HepG2 (cell line): ENCODE measurements around the gene ADRM1. TPM values are rescaled to one million over a fixed set of nuclear protein-coding genes. Genes with fewer than 3 reads are reported as not detected.

Experiments used
- ATAC-seq: fragments of 200-7000 bp; cut with Tn5 transposase; 3 replicates; pipeline ENCODE4 v1.9.1; 2020; ENCODE audit warnings: mild to moderate bottlenecking, moderate library complexity
- BruUV-seq: library from RNA; stranded (reverse); fragments of 400-500 nt; replicated peaks from 2 replicates; lab custom pipeline; 2021; lab: Mats Ljungman, UMichigan
- CTCF ChIA-PET: fragments of 300-600 bp; formaldehyde crosslinking; extraction: SDS; loops from one replicate; lab custom pipeline; 2021; ENCODE audit warnings: low total read pairs, inconsistent platforms, low intra/inter-chr PET ratio; lab: Yijun Ruan, JAX
- POLR2A ChIA-PET: fragments of 350-600 bp; sonication (Branson Sonifier 250); formaldehyde crosslinking; loops from one replicate; lab custom pipeline; 2020; ENCODE audit warnings: antibody characterized with exemption, inconsistent platforms; lab: Yijun Ruan, JAX
- DNase-seq: peaks from one replicate; pipeline ENCODE4 v3.0.0-alpha.2; 2015; ENCODE audit warnings: low spot score
- FAIRE-seq: peaks from 3 replicates; lab custom pipeline; 2011; peaks lifted over from hg19 to GRCh38; lab: Jason Lieb, UNC
- H2AFZ ChIP-seq: one replicate; pipeline ENCODE4 v1.6.1; 2011; ENCODE audit warnings: low read length, inconsistent platforms
- H3K27ac ChIP-seq: fragments of 300-600 bp; 3 replicates; pipeline ENCODE4 v1.8.0; 2011; ENCODE audit warnings: mixed run types, mild to moderate bottlenecking, mixed read lengths, low read length, inconsistent platforms; ENCODE audit not compliant: insufficient read depth; ENCODE audit errors: extremely low read length
- H3K27me3 ChIP-seq, 2 experiments: fragments of 200-600 bp in 1 of 2; 2 replicates in 1 of 2; 3 replicates in 1 of 2; pipeline versions ENCODE4 v1.6.0 to v1.8.0; 2011; ENCODE audit warnings: low read length in 2 of 2, mild to moderate bottlenecking in 2 of 2, moderate library complexity in 2 of 2, inconsistent platforms in 1 of 2; ENCODE audit not compliant: insufficient read depth in 2 of 2, control insufficient read depth in 1 of 2
- H3K36me3 ChIP-seq, 2 experiments: fragments of 200-600 bp in 1 of 2; replicated peaks in 1 of 2; 2 replicates in 1 of 2; 3 replicates in 1 of 2; pipeline versions ENCODE4 v1.5.1 to v1.8.0; 2011; ENCODE audit warnings: low read length in 2 of 2, inconsistent platforms in 1 of 2; ENCODE audit not compliant: insufficient read depth in 2 of 2, control insufficient read depth in 1 of 2
- H3K4me1 ChIP-seq: 2 replicates; pipeline ENCODE4 v1.5.1; 2012; ENCODE audit warnings: low read length, inconsistent platforms; ENCODE audit not compliant: insufficient read depth
- H3K4me2 ChIP-seq: 2 replicates; pipeline ENCODE4 v1.6.0; 2011; ENCODE audit warnings: low read depth, low read length, inconsistent platforms
- H3K4me3 ChIP-seq, 3 experiments: fragments of 200-600 bp in 1 of 3; sonication (generic), shearing (Covaris generic) in 1 of 3; replicated peaks in 1 of 3; 2 replicates each; pipeline ENCODE4 v1.5.1; 2011 to 2016; ENCODE audit warnings: low read length in 3 of 3, inconsistent platforms in 2 of 3, low read depth in 2 of 3, mild to moderate bottlenecking in 2 of 3, control low read depth in 1 of 3, mixed read lengths in 1 of 3; ENCODE audit not compliant: insufficient read depth in 1 of 3
- H3K79me2 ChIP-seq: one replicate; pipeline ENCODE4 v1.6.1; 2011; ENCODE audit warnings: low read length, inconsistent platforms; ENCODE audit not compliant: insufficient read depth
- H3K9ac ChIP-seq: 2 replicates; pipeline ENCODE4 v1.6.0; 2011; ENCODE audit warnings: mild to moderate bottlenecking, low read depth, low read length, inconsistent platforms; ENCODE audit not compliant: insufficient read depth
- H3K9me3 ChIP-seq: 2 replicates; pipeline ENCODE4 v1.5.1; 2012; ENCODE audit warnings: mild to moderate bottlenecking, low read length
- H4K20me1 ChIP-seq: 2 replicates; pipeline ENCODE4 v1.6.0; 2011; ENCODE audit warnings: inconsistent platforms, mild to moderate bottlenecking, low read length, moderate library complexity; ENCODE audit not compliant: insufficient read depth
- KAT2B ChIP-seq: fragments of 150-350 bp; IDR thresholded peaks from 2 replicates; pipeline ENCODE4 v1.6.1; 2014; ENCODE audit warnings: low read depth, low read length, borderline replicate concordance
- MED13 ChIP-seq: sonication (generic); formaldehyde crosslinking; IDR thresholded peaks from 2 replicates; pipeline ENCODE4 v1.5.0; 2020; ENCODE audit warnings: missing genetic modification reagents
- MEIS2 ChIP-seq: sonication (generic); formaldehyde crosslinking; IDR thresholded peaks from 2 replicates; pipeline ENCODE4 v1.9.0; 2021; ENCODE audit warnings: mild to moderate bottlenecking, missing genetic modification reagents
- NFYB ChIP-seq: sonication (generic); formaldehyde crosslinking; IDR thresholded peaks from 2 replicates; pipeline ENCODE4 v1.4.0; 2020; ENCODE audit warnings: missing genetic modification reagents
- NFYC ChIP-seq: IDR thresholded peaks from 2 replicates; pipeline ENCODE4 v1.6.1; 2016; ENCODE audit warnings: missing genetic modification reagents, missing compliant biosample characterization
- SRF ChIP-seq: IDR thresholded peaks from 2 replicates; pipeline ENCODE4 v1.6.1; 2011; ENCODE audit warnings: mild to moderate bottlenecking, low read depth, low read length, moderate library complexity
- ZBTB8A ChIP-seq: sonication (generic); formaldehyde crosslinking; IDR thresholded peaks from 2 replicates; pipeline ENCODE4 v1.4.0; 2020; ENCODE audit warnings: mild to moderate bottlenecking, low read depth, missing genetic modification reagents, borderline replicate concordance
- ZFP36L1 ChIP-seq: sonication (generic); formaldehyde crosslinking; IDR thresholded peaks from 2 replicates; pipeline ENCODE4 v1.8.0; 2022; ENCODE audit warnings: mild to moderate bottlenecking, missing genetic modification reagents, moderate library complexity
- ZMYM3 ChIP-seq: sonication (generic); formaldehyde crosslinking; IDR thresholded peaks from 2 replicates; pipeline ENCODE4 v1.5.1; 2020; ENCODE audit warnings: mild to moderate bottlenecking, missing genetic modification reagents
- ZNF629 ChIP-seq: sonication (generic); formaldehyde crosslinking; conservative IDR thresholded peaks from 2 replicates; pipeline ENCODE4 v1.5.0; 2020; ENCODE audit warnings: missing genetic modification reagents
- ZNF776 ChIP-seq: sonication (generic); formaldehyde crosslinking; IDR thresholded peaks from 2 replicates; pipeline ENCODE4 v1.4.0; 2020; ENCODE audit warnings: mild to moderate bottlenecking, missing genetic modification reagents
- ZNF879 ChIP-seq: sonication (generic); formaldehyde crosslinking; IDR thresholded peaks from 2 replicates; pipeline ENCODE4 v1.8.1; 2023; ENCODE audit warnings: missing genetic modification reagents
- WGBS: methylation state at CpG from one replicate; pipeline ENCODE4 v1.1.6; 2017; ENCODE audit warnings: low lambda C conversion rate; 5-methylcytosine and 5-hydroxymethylcytosine counted together
- in situ Hi-C: cut with HindIII; loops from 2 replicates; pipeline ENCODE4 v1.10.0; 2017; ENCODE audit warnings: low pct_unique_long_range_greater_than_20kb; ENCODE audit not compliant: extremely low pct_ligation_motif_present
- intact Hi-C: fragments of 100-400 bp; cut with micrococcal nuclease; formaldehyde crosslinking; loops from one replicate; pipeline ENCODE4 v1.10.0; 2022; ENCODE audit not compliant: unreplicated experiment
- polyA plus RNA-seq, 8 experiments: library from polyadenylated mRNA; depleted of rRNA in 3 of 8; stranded (reverse) in 7 of 8; unstranded in 1 of 8; fragments of >200 nt; fragmentation: Illumina TruSeq in 4 of 8; extraction: Trizol in 4 of 8; gene quantifications; 2 replicates each; pipeline versions ENCODE4 v1.2.1 to v1.2.3, GENCODE V29; 2011 to 2016; ENCODE audit warnings: low read depth in 4 of 8, missing spikeins in 1 of 8, mixed read lengths in 1 of 8; ENCODE audit not compliant: insufficient read depth in 1 of 8
- total RNA-seq, 5 experiments: library from RNA; depleted of rRNA; stranded (reverse); fragments of >200 nt; fragmentation: Illumina TruSeq; extraction: Trizol; gene quantifications; 2 replicates each; pipeline ENCODE4 v1.2.3, GENCODE V29; 2016; ENCODE audit warnings: low read depth in 1 of 5
- TF ChIP-seq, protein P1 (sequence below): IDR thresholded peaks from 2 replicates; pipeline ENCODE4 v1.6.1; 2016; ENCODE audit warnings: missing compliant biosample characterization, missing genetic modification reagents, borderline replicate concordance
- TF ChIP-seq, protein P2 (sequence below): sonication (generic); formaldehyde crosslinking; IDR thresholded peaks from 2 replicates; pipeline ENCODE4 v1.8.0; 2022; ENCODE audit warnings: mild to moderate bottlenecking, missing genetic modification reagents
- TF ChIP-seq, protein P3 (sequence below): sonication (generic); formaldehyde crosslinking; IDR thresholded peaks from 2 replicates; pipeline ENCODE4 v1.8.1; 2023; ENCODE audit warnings: missing genetic modification reagents, inconsistent platforms, borderline replicate concordance

Gene ADRM1
- total and polyA plus RNA-seq, 2 of the 13 experiments (the other 11 are each of a cell fraction or from before 2014, with no cell fraction given) = 92.9 to 154 TPM

DNA sequence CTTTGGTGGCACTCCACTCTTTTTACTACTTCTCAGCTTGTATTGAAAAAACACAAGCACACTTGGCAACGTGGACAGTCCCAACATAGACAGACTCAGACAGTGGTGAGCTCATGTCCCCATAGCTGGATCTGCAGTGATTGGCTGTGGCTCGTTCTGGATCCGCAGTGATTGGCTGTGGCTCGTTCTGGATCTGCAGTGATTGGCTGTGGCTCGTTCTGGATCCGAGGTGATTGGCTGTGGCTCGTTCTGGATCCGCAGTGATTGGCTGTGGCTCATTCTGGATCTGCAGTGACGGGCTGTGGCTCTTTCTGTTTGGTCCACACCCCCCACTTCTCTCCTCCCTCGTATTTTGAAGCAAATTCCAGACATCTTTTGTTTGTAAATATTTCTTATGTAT lies 36.5 kb upstream of the ADRM1 start:
- Histone ChIP-seq H3K4me2 (no peak overlapping the region), H3K27ac (no peak overlapping the region), H2AFZ (no peak overlapping the region), H3K9me3 (no peaks in the 10 kb centered on the region), H3K79me2 (no peaks in the 10 kb centered on the region), H3K9ac (no peak overlapping the region), H3K36me3 (peaks cover 46 to 66% of the 10 kb centered on the region in 2 experiments), H4K20me1 (peaks cover 15% of the 10 kb centered on the region; the same call in 1 of the 2 replicates), H3K4me1 (0 out of 2 replicates have a peak, but pooled peaks cover 7% of the 10 kb centered on the region), H3K27me3 (no peaks in the 10 kb centered on the region), H3K4me3 (no peak overlapping the region)
- no peak for TF ChIP-seq ZFP36L1 (CRISPR knock-in tag)
- no peak for TF ChIP-seq ZNF776 (CRISPR knock-in tag)
- TF ChIP-seq MED13 = no peak
- peak; percentile 78 for TF ChIP-seq NFYB (CRISPR knock-in tag)
- no peak for TF ChIP-seq MEIS2
- no peak for TF ChIP-seq ZNF879 (CRISPR knock-in tag)
- no peak for TF ChIP-seq KAT2B
- TF ChIP-seq, protein P1, sequence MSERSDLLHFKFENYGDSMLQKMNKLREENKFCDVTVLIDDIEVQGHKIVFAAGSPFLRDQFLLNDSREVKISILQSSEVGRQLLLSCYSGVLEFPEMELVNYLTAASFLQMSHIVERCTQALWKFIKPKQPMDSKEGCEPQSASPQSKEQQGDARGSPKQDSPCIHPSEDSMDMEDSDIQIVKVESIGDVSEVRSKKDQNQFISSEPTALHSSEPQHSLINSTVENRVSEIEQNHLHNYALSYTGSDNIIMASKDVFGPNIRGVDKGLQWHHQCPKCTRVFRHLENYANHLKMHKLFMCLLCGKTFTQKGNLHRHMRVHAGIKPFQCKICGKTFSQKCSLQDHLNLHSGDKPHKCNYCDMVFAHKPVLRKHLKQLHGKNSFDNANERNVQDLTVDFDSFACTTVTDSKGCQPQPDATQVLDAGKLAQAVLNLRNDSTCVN (CRISPR knock-in tag) = peak; percentile 100
- TF ChIP-seq SRF = no peak
- no peak for TF ChIP-seq ZBTB8A
- TF ChIP-seq, protein P2, sequence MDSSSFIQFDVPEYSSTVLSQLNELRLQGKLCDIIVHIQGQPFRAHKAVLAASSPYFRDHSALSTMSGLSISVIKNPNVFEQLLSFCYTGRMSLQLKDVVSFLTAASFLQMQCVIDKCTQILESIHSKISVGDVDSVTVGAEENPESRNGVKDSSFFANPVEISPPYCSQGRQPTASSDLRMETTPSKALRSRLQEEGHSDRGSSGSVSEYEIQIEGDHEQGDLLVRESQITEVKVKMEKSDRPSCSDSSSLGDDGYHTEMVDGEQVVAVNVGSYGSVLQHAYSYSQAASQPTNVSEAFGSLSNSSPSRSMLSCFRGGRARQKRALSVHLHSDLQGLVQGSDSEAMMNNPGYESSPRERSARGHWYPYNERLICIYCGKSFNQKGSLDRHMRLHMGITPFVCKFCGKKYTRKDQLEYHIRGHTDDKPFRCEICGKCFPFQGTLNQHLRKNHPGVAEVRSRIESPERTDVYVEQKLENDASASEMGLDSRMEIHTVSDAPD (CRISPR knock-in tag) = no peak
- TF ChIP-seq, protein P3, sequence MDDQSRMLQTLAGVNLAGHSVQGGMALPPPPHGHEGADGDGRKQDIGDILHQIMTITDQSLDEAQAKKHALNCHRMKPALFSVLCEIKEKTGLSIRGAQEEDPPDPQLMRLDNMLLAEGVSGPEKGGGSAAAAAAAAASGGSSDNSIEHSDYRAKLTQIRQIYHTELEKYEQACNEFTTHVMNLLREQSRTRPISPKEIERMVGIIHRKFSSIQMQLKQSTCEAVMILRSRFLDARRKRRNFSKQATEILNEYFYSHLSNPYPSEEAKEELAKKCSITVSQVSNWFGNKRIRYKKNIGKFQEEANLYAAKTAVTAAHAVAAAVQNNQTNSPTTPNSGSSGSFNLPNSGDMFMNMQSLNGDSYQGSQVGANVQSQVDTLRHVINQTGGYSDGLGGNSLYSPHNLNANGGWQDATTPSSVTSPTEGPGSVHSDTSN (CRISPR knock-in tag) = no peak
- TF ChIP-seq ZNF629 = no peak
- no peak for TF ChIP-seq ZMYM3 (CRISPR knock-in tag)
- TF ChIP-seq NFYC = peak; percentile 77
- ChIA-PET POLR2A (no interaction called here), CTCF (no interaction called here)
- intact Hi-C loops = no loop called here
- peak; percentile 39 for DNase-seq
- WGBS = 96% methylated on average over 10 of the region's 10 CpGs
- BruUV-seq = no TSS peak
- no peak for ATAC-seq
- FAIRE-seq = peak; percentile 66
- in situ Hi-C loops = no loop called here
